NT2/D1 (cell line): Measurements from ENCODE around the gene PLVAP.

Experiments
- DNase-seq: peaks from one replicate; pipeline ENCODE4 v3.0.0-alpha.2; 2011; ENCODE audit warnings: low read depth, low spot score
- H3K27me3 ChIP-seq: 2 replicates; pipeline ENCODE4 v1.6.0; 2011; ENCODE audit warnings: mild to moderate bottlenecking; ENCODE audit not compliant: insufficient read length, insufficient read depth
- H3K36me3 ChIP-seq: 2 replicates; pipeline ENCODE4 v1.6.1; 2011; ENCODE audit warnings: mild to moderate bottlenecking, low read length, mixed read lengths; ENCODE audit not compliant: insufficient read depth, insufficient read length
- H3K4me1 ChIP-seq: 2 replicates; pipeline ENCODE4 v1.5.1; 2011; ENCODE audit not compliant: insufficient read depth, insufficient read length
- H3K4me3 ChIP-seq: 2 replicates; pipeline ENCODE4 v1.5.1; 2011; ENCODE audit warnings: low read depth; ENCODE audit not compliant: insufficient read length
- H3K9ac ChIP-seq: 2 replicates; pipeline ENCODE4 v1.6.0; 2011; ENCODE audit warnings: low read depth; ENCODE audit not compliant: insufficient read length
- H3K9me3 ChIP-seq: 2 replicates; pipeline ENCODE4 v1.5.1; 2011; ENCODE audit warnings: mild to moderate bottlenecking, low read length; ENCODE audit not compliant: insufficient read depth
- SUZ12 ChIP-seq: IDR thresholded peaks from 2 replicates; pipeline ENCODE4 v1.6.1; 2011; ENCODE audit not compliant: insufficient read length, insufficient read depth; ENCODE audit errors: extremely low read depth
- YY1 ChIP-seq: IDR thresholded peaks from 2 replicates; pipeline ENCODE4 v1.6.1; 2011; ENCODE audit not compliant: insufficient read length, insufficient read depth
- ZNF274 ChIP-seq: IDR thresholded peaks from 2 replicates; pipeline ENCODE4 v1.6.1; 2011; ENCODE audit warnings: mild to moderate bottlenecking, low read depth, low read length

The PLVAP gene

DNA sequence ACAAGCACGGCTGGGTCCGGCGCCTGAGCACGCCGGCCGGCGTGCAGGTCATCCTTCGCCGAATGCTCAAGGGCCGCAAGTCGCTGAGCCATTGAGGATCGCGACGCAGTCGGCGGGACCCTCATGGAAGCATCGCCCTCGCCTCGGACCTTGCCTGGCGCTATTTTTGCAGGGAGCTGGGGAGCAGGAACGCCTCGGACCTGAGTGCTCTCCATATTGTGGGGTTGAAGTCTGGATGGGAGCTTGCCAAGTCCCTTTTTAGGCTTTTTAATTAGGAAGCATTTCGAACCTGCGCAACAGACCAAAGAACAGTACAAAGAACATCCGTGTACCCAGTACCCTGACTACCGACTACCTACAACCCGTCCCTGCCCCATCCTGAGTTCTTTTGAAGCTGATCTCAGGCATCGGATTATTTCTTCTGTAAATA, 70.8 kb downstream of the PLVAP start:
- Histone ChIP-seq H3K4me3 (peak overlapping the region; percentile 93), H3K9ac (peak overlapping the region; percentile 96), H3K27me3 (no peaks in the 10 kb centered on the region), H3K9me3 (no peaks in the 10 kb centered on the region), H3K4me1 (peaks cover 13% of the 10 kb centered on the region), H3K36me3 (peaks cover 16% of the 10 kb centered on the region)
- TF ChIP-seq ZNF274 (no peak), SUZ12 (no peak), YY1 (no peak)
- no peak for DNase-seq

DNA sequence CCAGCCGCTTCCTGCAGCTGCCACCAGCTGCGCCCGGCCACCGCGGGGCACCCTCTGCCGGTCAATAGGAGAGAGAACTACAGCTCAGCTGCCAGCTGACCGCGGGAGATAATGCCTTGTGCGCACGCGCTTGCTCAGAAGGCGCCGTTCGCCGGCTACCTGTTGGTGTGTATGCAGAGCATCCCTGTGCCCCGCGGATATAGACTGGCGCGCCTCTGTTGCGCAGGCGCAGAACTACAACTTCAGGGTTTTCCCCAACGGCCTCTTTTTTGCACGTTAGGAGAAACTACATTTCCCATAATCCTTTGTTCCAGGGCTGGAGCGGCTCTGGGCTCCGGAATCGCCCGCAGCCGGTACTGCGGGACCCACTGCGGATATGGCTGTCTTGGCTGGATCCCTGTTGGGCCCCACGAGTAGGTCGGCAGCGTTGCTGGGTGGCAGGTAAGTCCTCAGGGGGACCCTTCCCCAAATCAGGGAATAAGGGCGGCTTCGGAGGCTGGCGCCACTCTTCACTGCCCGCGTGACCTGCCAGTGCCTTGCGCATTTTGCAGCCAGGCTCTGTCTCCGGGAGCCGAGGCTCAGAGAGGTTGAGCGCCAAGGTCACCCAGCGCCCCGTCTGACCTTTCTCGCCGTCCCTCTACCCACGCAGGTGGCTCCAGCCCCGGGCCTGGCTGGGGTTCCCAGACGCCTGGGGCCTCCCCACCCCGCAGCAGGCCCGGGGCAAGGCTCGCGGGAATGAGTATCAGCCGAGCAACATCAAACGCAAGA, 71.4 kb downstream of the PLVAP start, which contains the start of gene MRPL34:
Gene MRPL34, plus strand, starts transcription at position 356 of the 768 bp plus-strand sequence. Its CDS starts 21 bp downstream, at position 377.
- TF ChIP-seq YY1 (no peak), SUZ12 (no peak), ZNF274 (no peak)
- H3K4me1 ChIP-seq = peaks cover 13% of the 10 kb centered on the region
- H3K4me3 ChIP-seq = peak within 1 kb of the TSS; percentile 93
- H3K9me3 ChIP-seq = no peaks in the 10 kb centered on the region
- DNase-seq = peak; percentile 99
- peak within 1 kb of the TSS; percentile 96 for H3K9ac ChIP-seq
- peaks cover 18% of the 10 kb centered on the region for H3K36me3 ChIP-seq
- no peaks in the 10 kb centered on the region for H3K27me3 ChIP-seq

DNA sequence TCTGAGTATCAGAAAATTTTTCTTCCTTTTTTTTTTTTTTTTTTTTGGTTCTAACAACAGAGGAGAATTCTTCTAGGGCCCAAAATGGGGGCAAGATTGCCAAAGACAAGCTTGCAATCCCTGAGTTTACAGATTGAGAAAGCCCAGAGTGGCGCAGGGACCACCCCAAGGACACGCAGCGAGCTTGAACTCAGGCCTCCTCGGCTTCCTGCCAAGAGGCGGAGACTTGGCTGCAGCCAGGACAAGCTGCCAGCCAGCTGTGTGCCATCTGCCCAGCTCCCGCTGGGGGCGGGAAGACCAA, 72.0 kb downstream of the PLVAP start:
- Histone ChIP-seq H3K9ac (peak overlapping the region; percentile 76), H3K27me3 (no peaks in the 10 kb centered on the region), H3K4me3 (peak overlapping the region; percentile 5), H3K9me3 (no peaks in the 10 kb centered on the region), H3K4me1 (peaks cover 9% of the 10 kb centered on the region), H3K36me3 (peaks cover 16% of the 10 kb centered on the region)
- no peak for DNase-seq
- TF ChIP-seq SUZ12 = no peak
- no peak for TF ChIP-seq YY1
- TF ChIP-seq ZNF274 = no peak

DNA sequence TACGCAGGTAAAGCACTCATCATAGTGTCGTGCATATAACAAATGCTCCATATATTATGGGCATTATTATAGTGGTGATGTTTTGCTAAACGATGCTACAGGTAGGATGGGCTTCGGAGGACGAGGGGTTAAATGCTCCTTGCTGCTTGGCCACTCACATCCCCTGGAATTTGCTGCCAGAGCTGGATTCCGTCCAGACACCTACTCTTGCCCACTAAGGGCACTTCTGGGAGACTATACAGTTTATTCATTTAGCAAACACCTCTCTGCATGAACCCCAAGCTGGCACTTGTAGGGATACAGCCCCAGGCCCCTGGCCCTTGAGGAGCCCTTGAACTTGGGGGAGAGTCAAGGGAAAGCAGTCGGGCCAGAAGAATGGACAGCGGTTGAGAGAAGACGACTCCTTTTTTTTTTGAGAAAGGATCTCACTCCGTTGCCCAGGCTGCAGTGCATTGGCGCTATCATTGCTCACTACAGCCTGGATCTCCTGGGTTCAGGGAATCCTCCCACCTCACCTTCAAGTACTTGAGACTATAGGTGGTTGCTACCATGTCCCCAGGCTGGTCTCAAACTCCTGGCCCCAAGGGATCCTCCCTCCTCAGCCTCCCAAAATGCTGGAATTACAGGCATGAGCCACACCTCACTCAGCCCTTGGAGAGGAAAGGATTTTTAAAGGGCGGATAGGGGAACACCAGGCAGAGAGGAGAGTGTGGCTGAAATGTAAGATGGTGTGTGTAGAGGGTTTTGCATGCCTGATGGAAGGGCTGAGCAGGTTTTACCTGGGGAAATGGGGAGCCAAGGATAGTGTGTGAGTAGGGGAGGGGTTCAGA, 72.5 kb downstream of the PLVAP start:
- TF ChIP-seq YY1 (no peak), ZNF274 (no peak), SUZ12 (no peak)
- Histone ChIP-seq H3K9ac (peak overlapping the region; percentile 76), H3K9me3 (no peaks in the 10 kb centered on the region), H3K36me3 (peaks cover 16% of the 10 kb centered on the region), H3K27me3 (no peaks in the 10 kb centered on the region), H3K4me3 (no peak overlapping the region), H3K4me1 (peaks cover 9% of the 10 kb centered on the region)
- no peak for DNase-seq

DNA sequence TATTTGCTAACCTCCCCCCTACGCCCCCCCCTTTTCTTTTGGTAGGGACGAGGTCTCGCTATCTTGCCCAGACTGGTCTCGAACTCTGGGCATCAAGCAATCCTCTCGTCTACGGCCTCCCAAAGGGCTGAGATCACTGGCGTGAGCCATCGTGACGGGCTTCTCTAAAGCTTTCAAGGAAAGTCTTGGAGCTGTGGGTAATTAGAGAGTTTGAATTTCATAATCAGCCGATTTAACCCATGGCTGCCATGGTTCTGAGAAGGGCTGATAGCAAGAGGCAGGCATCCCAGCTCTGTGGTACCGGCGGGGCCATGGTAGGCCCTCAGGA, 73.2 kb downstream of the PLVAP start:
- no peaks in the 10 kb centered on the region for H3K27me3 ChIP-seq
- no peak for DNase-seq
- H3K36me3 ChIP-seq = peaks cover 16% of the 10 kb centered on the region
- H3K4me1 ChIP-seq = peaks cover 9% of the 10 kb centered on the region
- H3K4me3 ChIP-seq = no peak overlapping the region
- H3K9ac ChIP-seq = no peak overlapping the region
- TF ChIP-seq YY1 (no peak), ZNF274 (no peak), SUZ12 (no peak)
- no peaks in the 10 kb centered on the region for H3K9me3 ChIP-seq

DNA sequence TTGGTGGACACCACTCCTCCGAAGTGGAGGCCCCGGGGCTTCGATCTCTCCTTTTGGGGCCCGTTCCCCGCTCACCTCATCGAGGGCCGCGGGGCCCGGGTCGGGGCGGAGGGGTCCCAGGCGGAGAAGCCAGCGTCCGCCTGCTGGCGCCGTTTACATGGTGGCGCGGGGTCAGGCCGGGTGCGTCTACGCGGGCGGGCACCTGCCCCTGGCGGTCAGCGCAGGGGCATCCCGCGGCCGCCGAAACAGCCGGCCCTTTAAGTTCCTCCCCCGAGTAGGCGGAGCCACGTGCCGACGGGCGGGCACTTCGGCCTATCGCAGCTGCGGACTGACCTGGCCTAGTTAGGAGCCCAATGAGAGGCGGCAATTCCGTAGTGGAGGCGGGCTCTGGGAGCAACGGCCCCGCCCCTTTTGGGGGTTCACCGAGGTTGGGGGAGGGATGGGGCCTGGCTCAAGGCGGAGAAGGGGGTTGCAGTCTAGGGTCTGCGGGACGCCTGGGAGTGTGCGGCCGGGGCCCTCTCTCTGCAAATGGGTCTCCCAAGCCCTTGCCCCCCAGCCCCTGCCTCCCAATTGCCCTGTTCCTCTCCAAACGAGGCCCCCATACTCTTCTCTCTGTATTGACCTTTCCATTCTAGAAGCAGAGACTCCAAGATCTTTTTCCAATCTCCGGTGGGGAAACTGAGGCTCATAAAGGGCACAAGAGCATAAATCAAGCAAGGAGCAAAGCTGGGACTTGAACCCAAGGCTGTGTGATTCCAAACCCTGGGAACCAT, 73.8 kb downstream of the PLVAP start, which contains the start of gene ABHD8:
Gene ABHD8, minus strand, starts transcription at position 259 of the 773 bp plus-strand sequence. CDS start 1,809 bp downstream, outside the sequence.
- peak within 1 kb of the TSS; percentile 80 for H3K9ac ChIP-seq
- H3K36me3 ChIP-seq = peaks cover 19% of the 10 kb centered on the region
- H3K9me3 ChIP-seq = peaks cover 3% of the 10 kb centered on the region; the same call in 1 of the 2 replicates
- peak within 1 kb of the TSS; percentile 61 for H3K4me3 ChIP-seq
- H3K27me3 ChIP-seq = no peaks in the 10 kb centered on the region
- H3K4me1 ChIP-seq = peaks cover 9% of the 10 kb centered on the region
- DNase-seq = peak; percentile 97
- TF ChIP-seq ZNF274 (no peak), SUZ12 (no peak), YY1 (no peak)
